NCI-H2029 treated with DMSO at 0.1 percent for 48 hours (cell line): Measurements from ENCODE around the gene PLCB4.
A peak's percentile ranks its signal among the peaks of the same experiment; 100 is the strongest.

Source experiments
- DNase-seq: peaks from one replicate; lab custom pipeline; 2025; lab: John Stamatoyannopoulos, UW

PLCB4 gene

DNA sequence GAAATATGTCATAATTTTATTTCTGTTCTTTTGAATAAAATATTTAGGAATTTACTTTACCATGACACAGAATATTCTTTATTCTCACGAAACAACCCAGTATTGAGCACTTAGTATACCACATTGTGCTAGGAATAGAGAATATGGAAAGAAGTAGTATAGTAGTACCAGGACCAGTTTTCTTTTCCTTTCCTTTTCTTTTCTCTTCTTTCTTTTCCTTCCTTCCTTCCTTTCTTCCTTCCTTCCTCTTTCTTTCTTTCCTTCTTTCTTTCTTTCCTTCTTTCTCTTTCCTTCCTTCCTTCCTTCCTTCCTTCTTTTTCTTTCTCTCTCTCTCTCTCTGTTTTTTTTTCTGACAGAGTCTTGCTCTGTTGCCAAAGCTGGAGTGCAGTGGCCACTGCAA lies 7.5 kb upstream of the PLCB4 start:
- no peak for DNase-seq

GRCh38 chr20:9062066-9062465 lies 6.8 kb upstream of the PLCB4 start:
- DNase-seq = no peak

- no peak for DNase-seq
Measured at GRCh38 chr20:9066191-9066590, 2.7 kb upstream of the PLCB4 start.

DNA sequence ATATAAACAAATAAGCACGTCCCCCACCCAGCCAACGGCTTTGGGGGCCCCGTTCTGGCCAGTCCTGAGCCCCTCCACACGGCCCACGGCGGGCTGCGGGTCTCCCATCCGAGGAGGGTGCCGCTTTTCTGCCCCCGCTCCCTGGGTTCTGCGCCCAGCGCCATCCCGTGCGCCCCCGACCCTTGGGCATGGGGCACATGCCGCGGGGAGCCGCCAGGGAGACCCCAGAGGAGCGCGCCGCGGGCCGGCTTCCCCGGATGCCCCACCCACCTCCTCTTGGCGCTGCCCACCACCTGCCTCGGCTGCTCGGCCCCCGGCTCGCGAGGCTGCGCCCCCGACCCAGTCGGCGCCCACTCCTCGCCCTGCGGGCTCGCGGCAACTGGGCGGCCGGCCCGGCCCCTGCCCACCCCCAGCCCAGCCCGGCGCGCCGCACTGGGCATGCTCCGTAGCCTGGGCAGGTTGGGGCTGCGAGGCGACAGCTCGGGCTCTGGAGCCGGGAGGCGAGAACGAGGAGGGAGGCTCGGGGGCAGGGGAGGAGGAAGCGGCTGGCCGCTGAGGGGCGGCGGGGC lies 570 bp upstream of the PLCB4 start:
- DNase-seq = no peak

- DNase-seq = no peak
Measured at GRCh38 chr20:9070304-9070703, 1.4 kb downstream of the PLCB4 start.

DNA sequence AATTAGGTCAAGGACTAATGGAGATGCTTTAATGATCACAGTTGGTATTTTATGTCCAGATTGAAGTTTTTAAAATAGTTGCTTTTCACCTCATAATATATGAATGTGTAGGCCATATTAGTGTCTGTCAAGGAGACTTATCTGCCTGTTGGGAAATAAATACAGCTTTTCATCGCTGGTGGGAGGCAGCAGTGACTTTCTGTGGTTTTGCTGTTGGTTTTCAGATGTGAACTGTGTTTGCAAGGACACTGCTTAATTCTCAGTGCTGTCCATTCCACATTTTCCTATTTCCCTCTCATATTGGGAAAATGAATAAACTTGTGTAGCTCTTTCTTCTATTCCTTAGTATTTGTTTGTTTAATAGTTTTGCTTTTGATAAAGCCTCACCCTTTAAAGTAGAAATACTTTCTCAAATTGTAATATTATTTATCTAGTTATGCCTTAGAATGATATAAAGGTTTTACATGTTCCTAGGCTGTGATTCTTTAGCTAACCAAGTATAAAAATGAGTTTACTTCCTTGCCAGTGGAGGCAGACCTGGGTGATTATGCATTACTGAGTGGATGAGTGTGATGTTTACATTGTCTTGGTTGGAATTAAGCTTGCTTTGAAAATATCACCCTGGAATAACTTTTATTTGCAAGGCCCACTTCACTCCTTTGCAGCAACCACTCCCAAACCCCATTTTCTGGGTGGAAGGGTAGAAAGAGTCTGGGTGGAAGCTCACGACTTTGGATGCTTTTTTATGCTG lies 3.3 kb downstream of the PLCB4 start:
- no peak for DNase-seq

- DNase-seq = no peak
Measured at GRCh38 chr20:9072861-9073500, 4.1 kb downstream of the PLCB4 start.

GRCh38 chr20:9075264-9076095 lies 6.6 kb downstream of the PLCB4 start:
- peak; percentile 51 for DNase-seq

DNA sequence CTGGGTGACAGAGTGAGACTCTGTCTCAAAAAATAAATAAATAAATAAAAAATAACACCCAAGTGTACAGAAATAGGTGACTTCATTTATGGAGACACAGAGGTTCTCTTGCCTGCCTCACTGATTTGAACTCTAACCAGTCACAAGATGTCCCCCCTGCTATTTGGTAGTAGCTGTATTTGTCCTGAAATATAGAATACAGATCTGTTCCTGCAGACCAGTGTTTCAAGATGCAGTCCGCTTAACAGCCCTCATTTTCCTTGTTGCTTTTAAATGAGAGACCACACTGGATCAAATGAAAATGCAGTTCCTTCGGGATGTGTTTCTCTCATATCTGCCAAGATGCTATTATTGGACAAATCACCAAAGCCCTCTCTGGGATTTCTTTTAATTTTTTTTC lies 7.6 kb downstream of the PLCB4 start:
- DNase-seq = no peak

- no peak for DNase-seq
Measured at GRCh38 chr20:9078826-9079731, 10.2 kb downstream of the PLCB4 start.

- DNase-seq = no peak
Measured at GRCh38 chr20:9081423-9081966, 12.6 kb downstream of the PLCB4 start.

GRCh38 chr20:9082741-9083140 lies 13.9 kb downstream of the PLCB4 start:
- no peak for DNase-seq

- peak; percentile 70 for DNase-seq
Measured at GRCh38 chr20:9087531-9088217, 18.8 kb downstream of the PLCB4 start.

GRCh38 chr20:9088556-9088955 lies 19.7 kb downstream of the PLCB4 start:
- no peak for DNase-seq

GRCh38 chr20:9092113-9092512 lies 23.2 kb downstream of the PLCB4 start:
- DNase-seq = no peak

DNA sequence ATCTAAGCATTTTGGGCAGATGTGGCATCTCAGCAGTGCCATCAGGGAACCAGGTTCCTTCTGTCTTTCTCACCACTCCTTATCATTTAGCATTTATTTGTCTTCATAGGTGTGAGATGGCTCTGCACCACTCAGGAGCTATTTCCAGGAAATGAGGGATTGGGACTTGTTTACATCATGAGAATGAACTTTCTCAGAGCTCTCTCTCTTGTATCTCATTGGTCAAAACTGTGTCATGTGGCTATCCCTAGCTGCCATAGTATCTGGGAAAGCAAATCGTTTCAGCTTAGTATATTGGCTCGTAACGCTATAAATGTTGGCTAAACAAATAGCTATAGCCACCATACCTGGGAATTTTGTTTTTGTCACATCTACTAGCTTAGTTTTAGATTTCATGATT lies 23.8 kb downstream of the PLCB4 start:
- no peak for DNase-seq

DNA sequence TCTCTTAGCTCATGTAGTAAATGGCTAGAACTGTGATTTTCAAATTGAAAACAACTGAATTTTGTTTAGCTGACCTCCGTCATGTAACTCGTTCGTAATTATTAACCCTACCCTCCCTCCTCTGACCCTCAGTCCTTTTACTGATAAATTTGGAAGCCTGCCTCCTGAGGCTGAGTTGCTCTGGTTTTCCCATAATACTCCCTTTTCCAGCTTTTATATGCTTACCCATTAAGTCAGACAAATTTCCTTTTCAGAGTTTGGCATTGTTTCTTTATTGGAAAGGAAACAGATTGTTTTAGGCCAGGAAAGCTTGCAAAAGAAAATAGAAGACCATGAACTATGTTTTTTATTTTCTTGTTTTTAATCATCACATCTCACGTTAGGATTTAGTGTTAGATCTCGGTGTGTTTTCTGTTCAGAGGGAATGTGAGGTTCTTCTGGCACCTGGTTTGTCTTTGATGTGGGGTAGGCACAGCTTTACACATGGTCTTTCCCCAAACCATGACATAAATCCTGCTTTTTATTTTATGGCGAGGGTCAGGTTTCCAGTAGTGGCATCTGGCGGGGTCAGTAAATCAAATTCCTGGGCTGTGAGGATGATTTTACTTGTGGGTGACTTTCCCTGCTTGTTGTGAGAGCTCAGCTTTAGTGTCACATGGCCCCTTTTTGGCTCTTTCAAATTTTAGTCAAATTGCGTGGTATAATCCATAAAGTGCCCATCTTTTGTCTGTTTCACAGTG lies 24.5 kb downstream of the PLCB4 start:
- no peak for DNase-seq

GRCh38 chr20:9099372-9099771 lies 30.5 kb downstream of the PLCB4 start:
- DNase-seq = no peak

GRCh38 chr20:9100691-9101090 lies 31.8 kb downstream of the PLCB4 start:
- DNase-seq = no peak

DNA sequence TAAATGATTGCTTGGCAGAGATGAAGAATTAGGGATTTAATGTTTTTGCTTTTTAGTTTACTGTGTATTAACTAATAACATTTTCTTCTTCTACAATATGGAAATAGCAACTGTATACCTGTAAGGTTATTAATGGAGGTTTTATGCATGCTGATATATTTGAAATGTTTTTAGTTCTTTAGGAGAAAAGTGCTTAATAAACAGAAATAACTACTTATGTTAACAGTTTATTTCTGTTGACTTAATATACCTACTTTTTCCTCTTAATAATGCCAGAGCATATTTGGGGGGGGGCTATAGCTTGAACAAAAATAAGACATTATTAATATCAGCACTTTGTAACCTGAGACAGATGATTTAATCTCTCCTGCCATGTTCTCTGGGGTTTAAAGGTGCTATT lies 33.6 kb downstream of the PLCB4 start:
- DNase-seq = no peak
